ENCODE data around the gene GRAMD1A. TPM values are rescaled to one million over a fixed set of nuclear protein-coding genes. Genes with fewer than 3 reads are reported as not detected.

The GRAMD1A gene
- total RNA-seq, 1 experiment from 2014 or later = 125 TPM

GRCh38 chr19:35059799-35060091 is 59.6 kb downstream of the GRAMD1A start:
- H3K4ac ChIP-seq (ENCODE audit: low read depth, low read length) = no peak overlapping the region
- H4K20me1 ChIP-seq (ENCODE audit: control insufficient read depth, insufficient read depth, insufficient read length) = no peaks in the 10 kb centered on the region
- no peak overlapping the region for H3K18ac ChIP-seq (ENCODE audit: insufficient read length, low read depth, low read length)
- no peaks in the 10 kb centered on the region for H3K79me2 ChIP-seq (ENCODE audit: insufficient read depth, low read length)
- H3K27ac ChIP-seq (ENCODE audit: insufficient read length, low read depth, low read length) = no peak overlapping the region
- H4K8ac ChIP-seq (replicated peaks; ENCODE audit: insufficient read length, low read depth, low read length) = no peak overlapping the region
- H3K9ac ChIP-seq (ENCODE audit: extremely low read depth, insufficient read length, low read length) = no peak overlapping the region
- H3T11ph ChIP-seq (ENCODE audit: low read length) = no peak overlapping the region
- H2BK15ac ChIP-seq (ENCODE audit: low read depth, low read length) = no peak overlapping the region
- no peak for TF ChIP-seq CTCF (conservative IDR thresholded peaks at IDR 0.05)
- H3K9me3 ChIP-seq (ENCODE audit: control insufficient read depth, low read depth, low read length) = no peaks in the 10 kb centered on the region
- H3K4me1 ChIP-seq (ENCODE audit: insufficient read depth, low read length) = no peaks in the 10 kb centered on the region
- no peak overlapping the region for H4K91ac ChIP-seq (ENCODE audit: insufficient read length, low read depth, low read length)
- H4K5ac ChIP-seq (ENCODE audit: insufficient read length, low read depth, low read length) = no peak overlapping the region
- no peaks in the 10 kb centered on the region for H3K27me3 ChIP-seq (ENCODE audit: insufficient read depth, low read length)
- no peak overlapping the region for H3K56ac ChIP-seq (ENCODE audit: insufficient read length, low read depth, low read length)
- H3K23me2 ChIP-seq (ENCODE audit: insufficient read length, low read depth, low read length, poor library complexity, severe bottlenecking) = no peaks in the 10 kb centered on the region
- no peak overlapping the region for H2BK5ac ChIP-seq (ENCODE audit: insufficient read length, low read length)
- Mint-ChIP-seq H3K9me3 (no peaks in the 10 kb centered on the region), H3K27me3 (ENCODE audit: low read depth) (peaks cover 29% of the 10 kb centered on the region), H3K4me1 (peaks cover 20 to 22% of the 10 kb centered on the region in 2 experiments), H3K27ac (no peak overlapping the region), H3K36me3 (ENCODE audit: insufficient read depth in 1 of 3, low read depth in 3 of 3) (no peaks in the 10 kb centered on the region), H3K4me3 (no peak overlapping the region)
- no peak overlapping the region for H2AFZ ChIP-seq (ENCODE audit: low read length)
- no peak for DNase-seq
- H3K4me2 ChIP-seq (ENCODE audit: insufficient read depth, insufficient read length, low read length) = no peak overlapping the region
- H2BK120ac ChIP-seq (ENCODE audit: low read depth, low read length, poor library complexity, severe bottlenecking) = no peak overlapping the region
- no peak overlapping the region for H2AK5ac ChIP-seq (ENCODE audit: insufficient read length, low read length)
- H3K23ac ChIP-seq (ENCODE audit: insufficient read length, low read depth, low read length) = no peak overlapping the region
- no peak overlapping the region for H2BK20ac ChIP-seq (ENCODE audit: low read depth, low read length, poor library complexity, severe bottlenecking)
- no peak overlapping the region for H3K14ac ChIP-seq (ENCODE audit: insufficient read depth, low read length)
- H2BK12ac ChIP-seq (ENCODE audit: insufficient read length, low read depth, low read length) = no peak overlapping the region
- no CpG with 5 or more reads among the region's 15 CpGs for WGBS (ENCODE audit: extremely low coverage, insufficient read length, low lambda C conversion rate)
- H3K79me1 ChIP-seq (ENCODE audit: insufficient read depth, low read depth, low read length, poor library complexity, severe bottlenecking) = no peaks in the 10 kb centered on the region
